Chondrocyte (in vitro differentiated cells): ENCODE results near the gene FAM120AOS. TPM values are rescaled to one million over a fixed set of nuclear protein-coding genes. Genes with fewer than 3 reads are reported as not detected.
A peak's percentile ranks its signal among the peaks of the same experiment; 100 is the strongest.

Source experiments
- DNase-seq: peaks from one replicate; pipeline ENCODE4 v3.0.0; 2021; ENCODE audit warnings: mixed read lengths, low spot score
- H3K27ac Mint-ChIP-seq: one replicate; pipeline ENCODE4 v1.8.0; 2021; ENCODE audit warnings: mild to moderate bottlenecking, moderate library complexity, mixed read lengths; ENCODE audit not compliant: unreplicated experiment
- H3K27me3 Mint-ChIP-seq: 2 replicates; pipeline ENCODE4 v1.8.0; 2021; ENCODE audit warnings: low read depth, mixed read lengths
- H3K36me3 Mint-ChIP-seq: 2 replicates; pipeline ENCODE4 v1.8.0; 2021; ENCODE audit warnings: low read depth, mixed read lengths
- H3K4me1 Mint-ChIP-seq: 2 replicates; pipeline ENCODE4 v1.8.0; 2021; ENCODE audit warnings: low read depth, mild to moderate bottlenecking, mixed read lengths
- H3K4me3 Mint-ChIP-seq: one replicate; pipeline ENCODE4 v1.8.0; 2021; ENCODE audit warnings: mild to moderate bottlenecking, moderate library complexity, mixed read lengths; ENCODE audit not compliant: unreplicated experiment
- H3K9me3 Mint-ChIP-seq: 2 replicates; pipeline ENCODE4 v1.8.0; 2021; ENCODE audit warnings: low read depth, mixed read lengths
- CTCF ChIP-seq: fragments of 200-600 bp; sonication (generic); IDR thresholded peaks from 2 replicates; pipeline ENCODE4 v1.5.0; 2021; ENCODE audit warnings: antibody characterized with exemption, mild to moderate bottlenecking, moderate library complexity
- total RNA-seq: library from RNA; stranded (reverse); gene quantifications from 3 replicates; pipeline ENCODE4 v1.2.1, GENCODE V29; 2021

FAM120AOS gene
- total RNA-seq, 1 donor from 2014 or later, result 41.4 TPM

- H3K4me1 Mint-ChIP-seq, result peaks cover 72% of the 10 kb centered on the region
- H3K36me3 Mint-ChIP-seq, result no peaks in the 10 kb centered on the region
- no peak for TF ChIP-seq CTCF
- H3K4me3 Mint-ChIP-seq, result no peak overlapping the region
- peak overlapping the region; percentile 58 for H3K27ac Mint-ChIP-seq
- DNase-seq, result no peak
- no peaks in the 10 kb centered on the region for H3K9me3 Mint-ChIP-seq
- no peaks in the 10 kb centered on the region for H3K27me3 Mint-ChIP-seq
Measured at GRCh38 chr9:93464876-93465275, 11.5 kb upstream of the FAM120AOS start.

GRCh38 chr9:93464395-93464794 is 11.0 kb upstream of the FAM120AOS start:
- Mint-ChIP-seq H3K9me3 (no peaks in the 10 kb centered on the region), H3K27me3 (no peaks in the 10 kb centered on the region), H3K4me3 (no peak overlapping the region), H3K27ac (peak overlapping the region; percentile 8), H3K4me1 (peaks cover 74% of the 10 kb centered on the region), H3K36me3 (no peaks in the 10 kb centered on the region)
- no peak for TF ChIP-seq CTCF
- no peak for DNase-seq

GRCh38 chr9:93463638-93464248 is 10.4 kb upstream of the FAM120AOS start:
- no peak for DNase-seq
- Mint-ChIP-seq H3K4me3 (no peak overlapping the region), H3K27ac (no peak overlapping the region), H3K36me3 (no peaks in the 10 kb centered on the region), H3K27me3 (no peaks in the 10 kb centered on the region), H3K4me1 (peaks cover 74% of the 10 kb centered on the region), H3K9me3 (no peaks in the 10 kb centered on the region)
- TF ChIP-seq CTCF, result no peak

- DNase-seq, result no peak
- Mint-ChIP-seq H3K27me3 (no peaks in the 10 kb centered on the region), H3K9me3 (no peaks in the 10 kb centered on the region), H3K4me3 (no peak overlapping the region), H3K4me1 (peaks cover 67% of the 10 kb centered on the region), H3K27ac (no peak overlapping the region), H3K36me3 (no peaks in the 10 kb centered on the region)
- TF ChIP-seq CTCF, result no peak
Measured at GRCh38 chr9:93461821-93462220, 8.4 kb upstream of the FAM120AOS start.

GRCh38 chr9:93461414-93461743 is 8.0 kb upstream of the FAM120AOS start:
- TF ChIP-seq CTCF, result no peak
- Mint-ChIP-seq H3K4me3 (no peak overlapping the region), H3K4me1 (peaks cover 66% of the 10 kb centered on the region), H3K27ac (no peak overlapping the region), H3K27me3 (no peaks in the 10 kb centered on the region), H3K36me3 (no peaks in the 10 kb centered on the region), H3K9me3 (no peaks in the 10 kb centered on the region)
- no peak for DNase-seq
